GM12878 (cell line): Measurements from ENCODE around the gene PRDM15. TPM values are rescaled to one million over a fixed set of nuclear protein-coding genes. Genes with fewer than 3 reads are reported as not detected.
A peak's percentile ranks its signal among the peaks of the same experiment; 100 is the strongest.

Experiments used
- CEBPB ChIP-seq, 2 experiments: fragments of 150-350 bp in 1 of 2; IDR thresholded peaks; 2 replicates each; pipeline ENCODE4 v1.6.1; 2012 to 2014; ENCODE audit warnings: low read depth in 2 of 2, low read length in 2 of 2, borderline replicate concordance in 1 of 2, inconsistent platforms in 1 of 2
- CREB1 ChIP-seq: IDR thresholded peaks from 2 replicates; pipeline ENCODE4 v1.6.1; 2012; ENCODE audit warnings: low read depth, mild to moderate bottlenecking, inconsistent platforms
- E4F1 ChIP-seq: fragments of 450-650 bp; IDR thresholded peaks from 2 replicates; pipeline ENCODE4 v1.6.1; 2018; ENCODE audit warnings: borderline replicate concordance, mild to moderate bottlenecking; ENCODE audit not compliant: partially characterized antibody
- EED ChIP-seq: sonication (generic); IDR thresholded peaks from 2 replicates; pipeline ENCODE4 v1.6.1; 2016; ENCODE audit warnings: antibody characterized with exemption, low read depth
- FOS ChIP-seq: IDR thresholded peaks from 3 replicates; pipeline ENCODE4 v1.6.1; 2011; ENCODE audit warnings: borderline replicate concordance; ENCODE audit not compliant: insufficient read length; ENCODE audit errors: extremely low read depth
- FOXM1 ChIP-seq: IDR thresholded peaks from 2 replicates; pipeline ENCODE4 v1.6.1; 2012; ENCODE audit warnings: low read depth, mild to moderate bottlenecking, inconsistent platforms, low read length, moderate library complexity
- IKZF2 ChIP-seq, 2 experiments: fragments of 450-650 bp; IDR thresholded peaks; 2 replicates each; pipeline ENCODE4 v1.6.1; 2017; ENCODE audit warnings: mild to moderate bottlenecking in 2 of 2, moderate library complexity in 2 of 2
- MTA2 ChIP-seq: fragments of 450-650 bp; IDR thresholded peaks from 2 replicates; pipeline ENCODE4 v1.6.1; 2016; ENCODE audit warnings: low read depth, mild to moderate bottlenecking, moderate library complexity
- MYB ChIP-seq: fragments of 150-350 bp; IDR thresholded peaks from 2 replicates; pipeline ENCODE4 v1.6.1; 2014; ENCODE audit warnings: mild to moderate bottlenecking, low read depth, low read length, borderline replicate concordance
- NFIC ChIP-seq: IDR thresholded peaks from 2 replicates; pipeline ENCODE4 v1.6.1; 2012; ENCODE audit warnings: low read depth, mild to moderate bottlenecking, inconsistent platforms, low read length, moderate library complexity
- PAX5 ChIP-seq: IDR thresholded peaks from 2 replicates; pipeline ENCODE4 v1.6.1; 2011; ENCODE audit warnings: low read depth, low read length, borderline replicate concordance
- POLR2AphosphoS5 ChIP-seq: IDR thresholded peaks from 2 replicates; pipeline ENCODE4 v1.6.1; 2011; ENCODE audit warnings: mild to moderate bottlenecking, low read length, inconsistent platforms
- POU2F2 ChIP-seq: IDR thresholded peaks from 3 replicates; pipeline ENCODE4 v1.6.1; 2011; ENCODE audit warnings: low read depth, mild to moderate bottlenecking, low read length, borderline replicate concordance
- REST ChIP-seq: IDR thresholded peaks from 2 replicates; pipeline ENCODE4 v1.6.1; 2012; ENCODE audit warnings: mild to moderate bottlenecking, low read depth, low read length
- RUNX3 ChIP-seq: IDR thresholded peaks from 2 replicates; pipeline ENCODE4 v1.6.1; 2012; ENCODE audit warnings: low read length, inconsistent platforms
- SKIL ChIP-seq: fragments of 450-650 bp; IDR thresholded peaks from 2 replicates; pipeline ENCODE4 v1.6.1; 2017; ENCODE audit warnings: mild to moderate bottlenecking, low read depth, inconsistent platforms; ENCODE audit not compliant: poor library complexity, severe bottlenecking
- STAT3 ChIP-seq: IDR thresholded peaks from 2 replicates; pipeline ENCODE4 v1.6.1; 2011; ENCODE audit warnings: low read depth, low read length, improper control_type of control experiment
- TBL1XR1 ChIP-seq: IDR thresholded peaks from 2 replicates; pipeline ENCODE4 v1.6.1; 2012; ENCODE audit warnings: low read depth, low read length, improper control_type of control experiment
- TCF12 ChIP-seq: IDR thresholded peaks from 2 replicates; pipeline ENCODE4 v1.6.1; 2011; ENCODE audit warnings: low read depth, mild to moderate bottlenecking, low read length
- ZBTB33 ChIP-seq: fragments of 450-650 bp; IDR thresholded peaks from 2 replicates; pipeline ENCODE4 v1.6.1; 2017; ENCODE audit warnings: mild to moderate bottlenecking
- ZNF24 ChIP-seq: fragments of 450-650 bp; IDR thresholded peaks from 2 replicates; pipeline ENCODE4 v1.6.1; 2017; ENCODE audit warnings: antibody characterized with exemption, mild to moderate bottlenecking
- polyA plus RNA-seq, 11 experiments: library from polyadenylated mRNA; depleted of rRNA in 4 of 11; unstranded in 6 of 11; stranded (reverse) in 5 of 11; fragments of >200 nt; fragmentation: Nextera tagmentation in 4 of 11; fragmentation: Illumina TruSeq in 1 of 11; extraction: Ambion mirVana in 4 of 11; extraction: Trizol in 1 of 11; gene quantifications; 1 replicate in 1 of 11; 2 replicates in 10 of 11; pipeline versions ENCODE4 v1.2.1 to v1.2.3, GENCODE V29; 2011 to 2016; ENCODE audit warnings: inconsistent platforms in 2 of 11, missing spikeins in 2 of 11, low read depth in 1 of 11
- total RNA-seq, 4 experiments: library from RNA; depleted of rRNA in 3 of 4; stranded (reverse); fragments of >200 nt in 3 of 4; fragmentation: Illumina TruSeq in 1 of 4; extraction: Trizol in 1 of 4; gene quantifications; 2 replicates each; pipeline versions ENCODE4 v1.2.1 to v1.2.3, GENCODE V29; 2013 to 2021

Gene PRDM15
- total and polyA plus RNA-seq, 10 of the 15 experiments (the other 5 are each of a cell fraction or from before 2014, with no cell fraction given): 2.2 to 16.0 (median 8.6) TPM

- TF ChIP-seq FOS (no peak), NFIC (no peak; the same call in 1 of the 2 replicates), TCF12 (no peak; the same call in 1 of the 2 replicates), CEBPB (IDR thresholded peaks at IDR 0.05; ENCODE audit: borderline replicate concordance in 1 of 2, low read depth in 2 of 2, low read length in 2 of 2) (no peak), STAT3 (no peak), FOXM1 (no peak), RUNX3 (peak; percentile 29; the same call in 1 of the 2 replicates), ZBTB33 (no peak), CREB1 (0 out of 2 replicates have a peak, but pooled peaks have one; percentile 17), E4F1 (no peak), REST (no peak), ZNF24 (no peak), EED (no peak), POU2F2 (0 out of 3 replicates have a peak, but pooled peaks have one; percentile 30), PAX5 (0 out of 2 replicates have a peak, but pooled peaks have one; percentile 11), IKZF2 (IDR thresholded peaks at IDR 0.05) (no peak), MTA2 (no peak), TBL1XR1 (no peak), POLR2AphosphoS5 (peak; percentile 37; the same call in 1 of the 2 replicates), SKIL (no peak), MYB (no peak)
Observed at GRCh38 chr21:41833497-41834115, 45.5 kb downstream of the PRDM15 start (continued).
